ENCODE measurements around the gene PTGES3.

GRCh38 chr12:56616925-56617324 lies 71.2 kb downstream of the PTGES3 start:
- TF ChIP-seq MAX (IDR thresholded peaks at IDR 0.05), result no peak
- TF ChIP-seq CEBPB (IDR thresholded peaks at IDR 0.05; ENCODE audit: low read depth), result no peak
- TF ChIP-seq CTCF (IDR thresholded peaks at IDR 0.05 in 2 of 3, conservative IDR thresholded peaks at IDR 0.05 in 1 of 3; ENCODE audit: borderline replicate concordance in 1 of 3, insufficient read depth in 1 of 3, low read depth in 2 of 3, low read length in 2 of 3), result no peak
- no peak for TF ChIP-seq EZH2phosphoT487 (IDR thresholded peaks at IDR 0.05; ENCODE audit: borderline replicate concordance)
- TF ChIP-seq RAD21 (IDR thresholded peaks at IDR 0.05; ENCODE audit: low read depth), result no peak
- TF ChIP-seq POLR2A (IDR thresholded peaks at IDR 0.05; ENCODE audit: borderline replicate concordance, extremely low read depth, insufficient read depth, insufficient read length), result no peak
- no peak for TF ChIP-seq ZNF274 (IDR thresholded peaks at IDR 0.05; ENCODE audit: low read depth, low read length)
- no peak for TF ChIP-seq SP1 (IDR thresholded peaks at IDR 0.05; ENCODE audit: low read depth)
- no peak for TF ChIP-seq ZFX (IDR thresholded peaks at IDR 0.05)
- no peak for TF ChIP-seq YY1 (IDR thresholded peaks at IDR 0.05; ENCODE audit: extremely low read depth, insufficient replicate concordance, low read depth, low read length)
